ENCODE results near the gene TNPO2.
A peak's percentile ranks its signal among the peaks of the same experiment; 100 is the strongest.

Gene TNPO2

GRCh38 chr19:12668932-12669269, 54.8 kb downstream of the TNPO2 start:
- Histone ChIP-seq H3K9me3 (replicated peaks; ENCODE audit: low read length) (no peaks in the 10 kb centered on the region), H3K4me3 (ENCODE audit: low read length) (peak overlapping the region; percentile 87), H3K36me3 (ENCODE audit: insufficient read depth, low read length) (peaks cover 9% of the 10 kb centered on the region), H3K27me3 (ENCODE audit: control insufficient read depth, insufficient read depth, low read length) (no peaks in the 10 kb centered on the region), H3K9ac (ENCODE audit: low read depth, low read length) (peak overlapping the region; percentile 94), H3K4me1 (ENCODE audit: control insufficient read depth, insufficient read depth, low read length) (peaks cover 17% of the 10 kb centered on the region), H3K4me2 (ENCODE audit: low read length) (peak overlapping the region; percentile 95)

- peaks cover 17% of the 10 kb centered on the region for H3K4me1 ChIP-seq (ENCODE audit: control insufficient read depth, insufficient read depth, low read length)
- H3K4me3 ChIP-seq (ENCODE audit: low read length): peak overlapping the region; percentile 87
- H3K36me3 ChIP-seq (ENCODE audit: insufficient read depth, low read length): peaks cover 8% of the 10 kb centered on the region
These were observed 55.4 kb downstream of the TNPO2 start for GRCh38 chr19:12668346-12668745.

GRCh38 chr19:12667731-12668302, 55.9 kb downstream of the TNPO2 start:
- Histone ChIP-seq H3K4me3 (ENCODE audit: low read length) (peak overlapping the region; percentile 87), H3K9ac (ENCODE audit: low read depth, low read length) (peak overlapping the region; percentile 94), H3K4me1 (ENCODE audit: control insufficient read depth, insufficient read depth, low read length) (peaks cover 17% of the 10 kb centered on the region), H3K4me2 (ENCODE audit: low read length) (peak overlapping the region; percentile 95), H3K9me3 (replicated peaks; ENCODE audit: low read length) (no peaks in the 10 kb centered on the region), H3K27me3 (ENCODE audit: control insufficient read depth, insufficient read depth, low read length) (no peaks in the 10 kb centered on the region), H3K36me3 (ENCODE audit: insufficient read depth, low read length) (peaks cover 5% of the 10 kb centered on the region)

More at GRCh38 chr19:12668346-12668745, 55.4 kb downstream of the TNPO2 start:
- Histone ChIP-seq H3K9ac (ENCODE audit: low read depth, low read length) (peak overlapping the region; percentile 94), H3K27me3 (ENCODE audit: control insufficient read depth, insufficient read depth, low read length) (no peaks in the 10 kb centered on the region), H3K9me3 (replicated peaks; ENCODE audit: low read length) (no peaks in the 10 kb centered on the region), H3K4me2 (ENCODE audit: low read length) (peak overlapping the region; percentile 95)

DNA sequence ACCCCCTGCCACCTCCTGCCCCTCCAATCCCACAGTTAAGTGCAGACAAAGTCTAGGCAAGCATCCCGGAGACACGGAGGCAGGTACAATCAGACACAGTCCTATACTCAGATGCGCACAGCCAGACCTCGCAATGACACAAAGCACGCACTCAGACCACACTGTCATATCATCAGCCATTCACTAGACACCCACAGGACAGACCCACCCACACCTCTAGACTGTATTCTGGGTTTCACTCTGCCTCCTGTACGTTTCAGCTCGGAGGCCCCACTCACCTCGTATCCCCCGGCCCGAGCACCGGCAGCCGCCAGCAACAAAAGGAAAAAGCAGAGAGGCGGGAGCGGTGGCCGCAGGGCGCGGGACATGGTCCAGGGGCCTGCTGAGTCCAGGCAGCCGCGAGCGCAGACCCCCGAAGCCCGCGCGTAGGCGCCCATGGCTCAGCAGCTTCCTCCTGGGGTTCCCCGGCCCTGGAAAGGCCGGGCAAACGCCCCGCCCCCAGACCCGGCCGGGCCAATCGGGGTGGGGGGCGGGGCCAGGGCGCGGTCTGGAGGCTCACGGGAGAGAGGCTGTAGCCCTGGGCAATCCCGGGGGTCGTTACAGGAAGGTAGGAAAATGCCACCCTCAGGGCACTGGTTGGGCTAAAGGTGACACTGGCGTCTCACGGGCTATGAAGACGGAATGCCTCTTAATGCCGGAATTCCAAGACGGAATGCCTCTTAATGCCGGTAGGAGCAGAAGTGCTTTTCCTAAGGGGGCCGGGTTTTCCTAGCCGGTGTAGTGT, 57.3 kb downstream of the TNPO2 start, which contains the start of the genes MAN2B1 and WDR83:
TSS of gene MAN2B1 (minus strand) at position 478 of the 784 bp plus-strand sequence. CDS start at position 437, 41 bp downstream.
TSS of gene WDR83 (plus strand) at position 543 of the 784 bp plus-strand sequence. CDS start 2,984 bp downstream, outside the sequence.
- peaks cover 6% of the 10 kb centered on the region for H3K36me3 ChIP-seq (ENCODE audit: insufficient read depth, low read length)
- peak within 1 kb of the TSS; percentile 89 for H3K9ac ChIP-seq (ENCODE audit: low read depth, low read length)

GRCh38 chr19:12665671-12666264, 58.0 kb downstream of the TNPO2 start:
- H3K9ac ChIP-seq (ENCODE audit: low read depth, low read length): peak overlapping the region; percentile 89
- peak overlapping the region; percentile 85 for H3K4me3 ChIP-seq (ENCODE audit: low read length)
- no peaks in the 10 kb centered on the region for H3K27me3 ChIP-seq (ENCODE audit: control insufficient read depth, insufficient read depth, low read length)
- H3K36me3 ChIP-seq (ENCODE audit: insufficient read depth, low read length): peaks cover 13% of the 10 kb centered on the region
- H3K4me2 ChIP-seq (ENCODE audit: low read length): peak overlapping the region; percentile 95
- H3K9me3 ChIP-seq (replicated peaks; ENCODE audit: low read length): no peaks in the 10 kb centered on the region
- peaks cover 17% of the 10 kb centered on the region for H3K4me1 ChIP-seq (ENCODE audit: control insufficient read depth, insufficient read depth, low read length)

More for the DNA sequence above, 57.3 kb downstream of the TNPO2 start, which contains the start of the genes MAN2B1 and WDR83:
- Histone ChIP-seq H3K9me3 (replicated peaks; ENCODE audit: low read length) (no peaks in the 10 kb centered on the region), H3K27me3 (ENCODE audit: control insufficient read depth, insufficient read depth, low read length) (no peaks in the 10 kb centered on the region), H3K4me1 (ENCODE audit: control insufficient read depth, insufficient read depth, low read length) (peaks cover 17% of the 10 kb centered on the region), H3K4me2 (ENCODE audit: low read length) (peak within 1 kb of the TSS; percentile 95), H3K4me3 (ENCODE audit: low read length) (peak within 1 kb of the TSS; percentile 85)

- H3K27me3 ChIP-seq (ENCODE audit: control insufficient read depth, insufficient read depth, low read length): no peaks in the 10 kb centered on the region
- no peaks in the 10 kb centered on the region for H3K9me3 ChIP-seq (replicated peaks; ENCODE audit: low read length)
- no peak overlapping the region for H3K9ac ChIP-seq (ENCODE audit: low read depth, low read length)
- H3K4me1 ChIP-seq (ENCODE audit: control insufficient read depth, insufficient read depth, low read length): peaks cover 13% of the 10 kb centered on the region
- H3K4me3 ChIP-seq (ENCODE audit: low read length): no peak overlapping the region
- peaks cover 13% of the 10 kb centered on the region for H3K36me3 ChIP-seq (ENCODE audit: insufficient read depth, low read length)
- peak overlapping the region; percentile 95 for H3K4me2 ChIP-seq (ENCODE audit: low read length)
These were observed 58.5 kb downstream of the TNPO2 start for GRCh38 chr19:12665281-12665573.

DNA sequence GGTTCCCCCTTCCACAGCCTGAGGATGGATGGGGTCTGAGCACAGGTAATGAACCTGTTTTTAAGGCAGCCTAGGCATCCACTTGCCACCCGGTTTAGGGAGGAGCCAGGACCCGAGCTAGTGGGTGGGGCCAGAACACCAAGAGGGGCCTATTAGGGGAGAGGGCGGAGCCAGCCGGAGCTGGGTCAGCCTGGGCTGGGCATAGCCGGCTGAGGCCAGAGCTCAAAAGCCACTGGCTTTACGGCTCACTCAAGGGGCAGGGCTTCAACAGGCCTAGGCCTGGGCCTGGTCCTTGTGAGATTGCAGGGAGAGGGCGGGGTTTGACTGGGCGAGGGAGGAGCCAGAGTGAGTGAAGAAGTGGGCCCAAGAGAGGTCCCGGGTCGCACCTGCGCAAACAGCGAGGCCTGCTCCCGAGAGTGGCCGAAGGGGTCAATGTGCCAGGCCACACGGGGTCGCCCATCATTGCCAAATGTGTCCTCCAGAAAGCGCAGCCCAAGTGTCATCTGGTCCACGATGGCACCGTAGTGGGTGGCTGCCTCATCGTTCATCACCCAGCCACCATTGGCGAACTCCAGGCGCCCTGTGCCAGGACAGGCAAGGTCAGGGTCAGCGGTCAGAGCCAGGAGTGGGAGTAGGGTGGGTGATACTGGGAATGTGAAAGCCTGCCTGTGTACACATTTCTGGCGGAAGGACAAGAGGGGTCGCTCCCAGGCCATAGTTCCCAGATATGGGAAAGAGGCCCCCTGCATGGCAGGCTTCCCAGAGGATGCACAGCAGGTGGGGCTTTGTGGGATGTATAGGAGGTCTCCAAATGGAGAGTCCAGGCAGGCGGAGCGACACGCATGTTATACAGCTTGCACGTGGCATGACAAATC, 59.1 kb downstream of the TNPO2 start:
- no peak overlapping the region for H3K9ac ChIP-seq (ENCODE audit: low read depth, low read length)
- no peaks in the 10 kb centered on the region for H3K27me3 ChIP-seq (ENCODE audit: control insufficient read depth, insufficient read depth, low read length)
- H3K9me3 ChIP-seq (replicated peaks; ENCODE audit: low read length): no peaks in the 10 kb centered on the region
- H3K4me3 ChIP-seq (ENCODE audit: low read length): no peak overlapping the region
- peaks cover 15% of the 10 kb centered on the region for H3K36me3 ChIP-seq (ENCODE audit: insufficient read depth, low read length)
- no peak overlapping the region for H3K4me2 ChIP-seq (ENCODE audit: low read length)
- H3K4me1 ChIP-seq (ENCODE audit: control insufficient read depth, insufficient read depth, low read length): peaks cover 11% of the 10 kb centered on the region

DNA sequence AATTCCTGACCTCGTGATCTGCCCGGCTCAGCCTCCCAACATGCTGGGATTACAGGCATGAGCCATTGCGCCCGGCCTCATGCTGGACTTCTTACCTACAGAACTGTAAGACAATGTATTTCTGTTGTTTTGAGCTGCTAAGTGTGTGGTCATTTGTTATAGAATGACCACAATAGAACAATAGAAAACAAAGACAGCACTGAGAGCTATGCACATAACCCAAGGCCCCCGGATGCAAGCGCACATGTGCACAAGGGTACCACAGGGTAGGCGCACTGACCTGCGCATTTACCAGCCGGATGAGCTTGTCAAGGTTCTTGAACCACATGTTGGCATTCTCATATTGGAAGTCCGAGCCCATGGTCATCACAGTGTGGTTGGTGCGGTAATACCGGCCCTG, 62.8 kb downstream of the TNPO2 start:
- Histone ChIP-seq H3K4me2 (ENCODE audit: low read length) (no peak overlapping the region), H3K9ac (ENCODE audit: low read depth, low read length) (no peak overlapping the region), H3K4me1 (ENCODE audit: control insufficient read depth, insufficient read depth, low read length) (no peaks in the 10 kb centered on the region), H3K27me3 (ENCODE audit: control insufficient read depth, insufficient read depth, low read length) (no peaks in the 10 kb centered on the region), H3K4me3 (ENCODE audit: low read length) (no peak overlapping the region), H3K9me3 (replicated peaks; ENCODE audit: low read length) (no peaks in the 10 kb centered on the region), H3K36me3 (ENCODE audit: insufficient read depth, low read length) (peaks cover 22% of the 10 kb centered on the region)

DNA sequence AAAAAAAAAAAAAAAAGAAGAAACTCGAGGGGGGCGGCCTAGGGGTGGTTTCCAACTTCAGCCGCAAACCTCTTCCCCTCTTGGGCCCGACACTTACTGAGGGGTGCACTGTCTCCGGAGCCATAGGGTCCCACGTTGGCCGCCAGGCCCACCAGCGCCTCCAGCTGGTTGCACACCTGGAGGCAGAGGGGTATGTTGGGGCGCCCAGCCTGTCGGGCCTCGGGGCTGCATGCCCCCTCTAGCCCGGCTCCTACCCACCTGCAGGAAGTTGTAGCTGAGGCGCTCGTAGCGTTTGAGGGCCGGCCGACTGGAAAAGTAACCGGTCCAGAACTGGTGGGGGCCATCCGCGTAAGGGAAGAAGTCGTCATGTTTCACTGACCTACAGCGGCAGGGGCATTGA, 65.8 kb downstream of the TNPO2 start:
- no peaks in the 10 kb centered on the region for H3K9me3 ChIP-seq (replicated peaks; ENCODE audit: low read length)
- peaks cover 35% of the 10 kb centered on the region for H3K36me3 ChIP-seq (ENCODE audit: insufficient read depth, low read length)
- H3K4me3 ChIP-seq (ENCODE audit: low read length): no peak overlapping the region
- H3K4me1 ChIP-seq (ENCODE audit: control insufficient read depth, insufficient read depth, low read length): no peaks in the 10 kb centered on the region
- H3K27me3 ChIP-seq (ENCODE audit: control insufficient read depth, insufficient read depth, low read length): no peaks in the 10 kb centered on the region
- no peak overlapping the region for H3K4me2 ChIP-seq (ENCODE audit: low read length)
- no peak overlapping the region for H3K9ac ChIP-seq (ENCODE audit: low read depth, low read length)

DNA sequence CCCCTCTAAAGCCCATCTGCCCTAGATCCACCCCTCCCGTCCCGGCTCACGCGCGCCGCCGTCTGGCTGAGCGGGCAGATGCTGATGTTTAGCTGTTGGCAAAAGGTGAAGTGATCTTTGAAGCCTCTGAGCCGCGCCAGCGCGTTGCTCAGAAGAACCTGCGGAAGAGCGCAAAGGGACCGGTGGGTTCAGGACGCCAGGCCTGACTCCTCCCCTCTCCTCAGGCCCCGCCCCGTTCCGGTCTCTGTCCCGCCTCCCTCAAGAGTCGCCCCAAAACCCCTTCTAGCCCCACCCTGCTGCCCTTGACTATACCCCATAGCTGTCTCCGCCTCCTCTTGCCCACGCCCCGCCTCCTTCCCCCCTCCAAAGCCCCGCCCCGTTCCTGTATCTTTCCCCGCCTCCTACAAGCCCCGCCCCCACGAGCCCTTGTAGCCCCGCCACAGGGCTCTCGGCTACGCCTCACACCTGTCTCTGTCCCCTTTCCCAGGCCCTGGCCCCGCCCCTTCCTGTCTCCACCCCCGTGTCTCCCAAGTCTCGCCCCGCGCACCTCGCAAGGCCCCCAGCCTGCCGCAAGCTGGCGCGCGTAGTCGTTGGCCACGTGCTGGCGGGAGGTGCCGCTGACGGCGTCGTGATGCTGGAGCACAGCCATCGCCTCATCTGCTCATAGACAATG, 66.7 kb downstream of the TNPO2 start:
- Histone ChIP-seq H3K4me1 (ENCODE audit: control insufficient read depth, insufficient read depth, low read length) (no peaks in the 10 kb centered on the region), H3K4me3 (ENCODE audit: low read length) (no peak overlapping the region), H3K4me2 (ENCODE audit: low read length) (no peak overlapping the region), H3K36me3 (ENCODE audit: insufficient read depth, low read length) (peaks cover 35% of the 10 kb centered on the region), H3K9ac (ENCODE audit: low read depth, low read length) (no peak overlapping the region), H3K27me3 (ENCODE audit: control insufficient read depth, insufficient read depth, low read length) (no peaks in the 10 kb centered on the region), H3K9me3 (replicated peaks; ENCODE audit: low read length) (no peaks in the 10 kb centered on the region)
